GM21737 (cell line): ENCODE measurements around the gene FBN3.
A peak's percentile ranks its signal among the peaks of the same experiment; 100 is the strongest.
"Not testable (repeated sequence)": the region's sequence is repeated elsewhere in the genome, so short reads cannot be mapped to it uniquely, and the experiment has no call there.

Experiments used
- ATAC-seq: cut with Tn5 transposase; IDR thresholded peaks from one replicate; pipeline ENCODE4 v1.9.1; 2021; ENCODE audit warnings: mild to moderate bottlenecking, moderate library complexity; ENCODE audit not compliant: unreplicated experiment

FBN3 gene

GRCh38 chr19:8149261-8150094 lies at the start of gene FBN3:
FBN3 (minus strand) TSS chr19:8149592; CDS start chr19:8147480, 2,112 bp downstream.
- ATAC-seq, result no peak

GRCh38 chr19:8196271-8196927 lies 47.0 kb upstream of the FBN3 start:
- no peak for ATAC-seq

- ATAC-seq, result peak; percentile 33
Measured at GRCh38 chr19:8194528-8195267, 45.3 kb upstream of the FBN3 start.

GRCh38 chr19:8192221-8192820 lies 42.9 kb upstream of the FBN3 start:
- ATAC-seq, result no peak

GRCh38 chr19:8185343-8186068 lies 36.1 kb upstream of the FBN3 start:
- no peak for ATAC-seq

GRCh38 chr19:8184274-8184673 lies 34.9 kb upstream of the FBN3 start:
- ATAC-seq, result no peak

GRCh38 chr19:8180018-8180417 lies 30.6 kb upstream of the FBN3 start:
- ATAC-seq, result no peak

- no peak for ATAC-seq
Measured at GRCh38 chr19:8174706-8175105, 25.3 kb upstream of the FBN3 start.

- ATAC-seq, result no peak
Measured at GRCh38 chr19:8168537-8168936, 19.1 kb upstream of the FBN3 start.

GRCh38 chr19:8167985-8168384 lies 18.6 kb upstream of the FBN3 start:
- ATAC-seq, result no peak

- no peak for ATAC-seq
Measured at GRCh38 chr19:8163759-8164158, 14.4 kb upstream of the FBN3 start.

GRCh38 chr19:8161135-8161646 lies 11.8 kb upstream of the FBN3 start:
- ATAC-seq, result no peak

GRCh38 chr19:8159322-8159721 lies 9.9 kb upstream of the FBN3 start:
- not testable (repeated sequence) for ATAC-seq

GRCh38 chr19:8158411-8159074 lies 9.2 kb upstream of the FBN3 start:
- no peak for ATAC-seq

GRCh38 chr19:8155318-8155717 lies 5.9 kb upstream of the FBN3 start:
- ATAC-seq, result no peak

- not testable (repeated sequence) for ATAC-seq
Measured at GRCh38 chr19:8154014-8154413, 4.6 kb upstream of the FBN3 start.

- ATAC-seq, result no peak
Measured at GRCh38 chr19:8151767-8152035, 2.3 kb upstream of the FBN3 start.

GRCh38 chr19:8150998-8151766 lies 1.8 kb upstream of the FBN3 start:
- no peak for ATAC-seq

- ATAC-seq, result no peak
Measured at GRCh38 chr19:8150178-8150865, 930 bp upstream of the FBN3 start.
